ENCODE results near the gene TNFAIP1. TPM values are rescaled to one million over a fixed set of nuclear protein-coding genes. Genes with fewer than 3 reads are reported as not detected.

TNFAIP1 gene
- total RNA-seq, 1 experiment from 2014 or later = 21.3 TPM

- TF ChIP-seq, protein P1, sequence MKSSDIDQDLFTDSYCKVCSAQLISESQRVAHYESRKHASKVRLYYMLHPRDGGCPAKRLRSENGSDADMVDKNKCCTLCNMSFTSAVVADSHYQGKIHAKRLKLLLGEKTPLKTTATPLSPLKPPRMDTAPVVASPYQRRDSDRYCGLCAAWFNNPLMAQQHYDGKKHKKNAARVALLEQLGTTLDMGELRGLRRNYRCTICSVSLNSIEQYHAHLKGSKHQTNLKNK (CRISPR knock-in tag; IDR thresholded peaks at IDR 0.05) = no peak
- TF ChIP-seq, protein P2, sequence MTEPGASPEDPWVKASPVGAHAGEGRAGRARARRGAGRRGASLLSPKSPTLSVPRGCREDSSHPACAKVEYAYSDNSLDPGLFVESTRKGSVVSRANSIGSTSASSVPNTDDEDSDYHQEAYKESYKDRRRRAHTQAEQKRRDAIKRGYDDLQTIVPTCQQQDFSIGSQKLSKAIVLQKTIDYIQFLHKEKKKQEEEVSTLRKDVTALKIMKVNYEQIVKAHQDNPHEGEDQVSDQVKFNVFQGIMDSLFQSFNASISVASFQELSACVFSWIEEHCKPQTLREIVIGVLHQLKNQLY (CRISPR knock-in tag; IDR thresholded peaks at IDR 0.05) = no peak
- TF ChIP-seq TEAD4 (CRISPR knock-in tag; IDR thresholded peaks at IDR 0.05) (no peak), TEAD1 (CRISPR knock-in tag; IDR thresholded peaks at IDR 0.05) (no peak), E2F1 (CRISPR knock-in tag; IDR thresholded peaks at IDR 0.05) (no peak), ZNF121 (CRISPR knock-in tag; IDR thresholded peaks at IDR 0.05) (no peak), CREM (CRISPR knock-in tag; IDR thresholded peaks at IDR 0.05) (peak; percentile 98), MAX (CRISPR knock-in tag; IDR thresholded peaks at IDR 0.05) (peak; percentile 57; the same call in 1 of the 2 replicates), ZNF416 (CRISPR knock-in tag; IDR thresholded peaks at IDR 0.05) (no peak), NFATC4 (CRISPR knock-in tag; IDR thresholded peaks at IDR 0.05) (no peak), MYBL2 (CRISPR knock-in tag; IDR thresholded peaks at IDR 0.05) (no peak; the same call in 1 of the 2 replicates), MXD4 (CRISPR knock-in tag; IDR thresholded peaks at IDR 0.05; ENCODE audit: borderline replicate concordance) (no peak), NR2C2 (CRISPR knock-in tag; IDR thresholded peaks at IDR 0.05) (peak; percentile 100)
- TF ChIP-seq, protein P3, sequence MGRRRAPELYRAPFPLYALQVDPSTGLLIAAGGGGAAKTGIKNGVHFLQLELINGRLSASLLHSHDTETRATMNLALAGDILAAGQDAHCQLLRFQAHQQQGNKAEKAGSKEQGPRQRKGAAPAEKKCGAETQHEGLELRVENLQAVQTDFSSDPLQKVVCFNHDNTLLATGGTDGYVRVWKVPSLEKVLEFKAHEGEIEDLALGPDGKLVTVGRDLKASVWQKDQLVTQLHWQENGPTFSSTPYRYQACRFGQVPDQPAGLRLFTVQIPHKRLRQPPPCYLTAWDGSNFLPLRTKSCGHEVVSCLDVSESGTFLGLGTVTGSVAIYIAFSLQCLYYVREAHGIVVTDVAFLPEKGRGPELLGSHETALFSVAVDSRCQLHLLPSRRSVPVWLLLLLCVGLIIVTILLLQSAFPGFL (CRISPR knock-in tag; IDR thresholded peaks at IDR 0.05; ENCODE audit: borderline replicate concordance) = no peak
- TF ChIP-seq, protein P4, sequence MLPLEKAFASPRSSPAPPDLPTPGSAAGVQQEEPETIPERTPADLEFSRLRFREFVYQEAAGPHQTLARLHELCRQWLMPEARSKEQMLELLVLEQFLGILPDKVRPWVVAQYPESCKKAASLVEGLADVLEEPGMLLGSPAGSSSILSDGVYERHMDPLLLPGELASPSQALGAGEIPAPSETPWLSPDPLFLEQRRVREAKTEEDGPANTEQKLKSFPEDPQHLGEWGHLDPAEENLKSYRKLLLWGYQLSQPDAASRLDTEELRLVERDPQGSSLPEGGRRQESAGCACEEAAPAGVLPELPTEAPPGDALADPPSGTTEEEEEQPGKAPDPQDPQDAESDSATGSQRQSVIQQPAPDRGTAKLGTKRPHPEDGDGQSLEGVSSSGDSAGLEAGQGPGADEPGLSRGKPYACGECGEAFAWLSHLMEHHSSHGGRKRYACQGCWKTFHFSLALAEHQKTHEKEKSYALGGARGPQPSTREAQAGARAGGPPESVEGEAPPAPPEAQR (CRISPR knock-in tag; IDR thresholded peaks at IDR 0.05) = no peak
Observed at GRCh38 chr17:28335201-28335958, at the start of gene TNFAIP1, which contains the start of gene IFT20 (continued).

DNA sequence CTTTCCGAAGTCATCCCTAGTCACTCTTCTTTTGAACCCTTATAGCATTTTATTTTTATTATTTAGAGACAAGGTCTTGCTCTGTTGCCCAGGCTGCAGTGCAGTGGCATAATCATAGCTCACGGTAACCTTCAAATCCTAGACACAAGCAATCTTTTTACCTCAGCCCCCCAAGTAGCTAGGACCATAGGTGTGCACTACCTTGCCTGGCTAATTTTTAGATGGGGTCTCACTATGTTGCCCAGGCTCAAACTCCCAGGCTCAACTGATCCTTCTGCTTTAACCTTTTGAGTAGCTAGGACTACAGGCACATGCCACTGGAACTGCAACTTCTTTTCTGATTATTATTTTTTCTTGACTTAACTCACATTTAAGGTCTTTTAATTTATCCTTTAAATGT is 49.6 kb upstream of the TNFAIP1 start:
- CTCF ChIA-PET = interaction anchor here (1.5 kb wide), 1 partner anchor 481 kb away, joined by 3 read pairs; no protein-coding TSS in a partner anchor
- DNase-seq (ENCODE audit: low spot score) = no peak
- TF ChIP-seq CBFB (CRISPR knock-in tag; IDR thresholded peaks at IDR 0.05; ENCODE audit: low read depth) = no peak
- H3K27ac Mint-ChIP-seq = no peak overlapping the region
- no peak for ATAC-seq
- H3K27me3 Mint-ChIP-seq (ENCODE audit: low read depth) = no peaks in the 10 kb centered on the region
- no peaks in the 10 kb centered on the region for H3K9me3 Mint-ChIP-seq
- no peak overlapping the region for H3K4me3 Mint-ChIP-seq
- H3K4me1 Mint-ChIP-seq = peaks cover 8% of the 10 kb centered on the region
- POLR2A ChIA-PET = interaction anchor here (0.8 kb wide), 1 partner anchor 56 kb away, joined by 4 read pairs; no protein-coding TSS in a partner anchor
- no peaks in the 10 kb centered on the region for H3K36me3 Mint-ChIP-seq

- POLR2A ChIA-PET = no interaction called here
- CTCF ChIA-PET = no interaction called here
- TF ChIP-seq ZNF425 (CRISPR knock-in tag; conservative IDR thresholded peaks at IDR 0.05) = no peak
- TF ChIP-seq CTCF (IDR thresholded peaks at IDR 0.05) = no peak
- no peak for TF ChIP-seq ZNF512 (CRISPR knock-in tag; IDR thresholded peaks at IDR 0.05; ENCODE audit: borderline replicate concordance)
- no peak for TF ChIP-seq FOXP1 (CRISPR knock-in tag; IDR thresholded peaks at IDR 0.05; ENCODE audit: borderline replicate concordance)
Observed at GRCh38 chr17:28290703-28291102, 44.9 kb upstream of the TNFAIP1 start.

More at GRCh38 chr17:28290703-28291102, 44.9 kb upstream of the TNFAIP1 start:
- Mint-ChIP-seq H3K36me3 (no peaks in the 10 kb centered on the region), H3K4me1 (no peaks in the 10 kb centered on the region), H3K27me3 (ENCODE audit: low read depth) (peaks cover 5% of the 10 kb centered on the region; the same call in 1 of the 2 replicates), H3K27ac (no peak overlapping the region), H3K4me3 (no peak overlapping the region), H3K9me3 (no peaks in the 10 kb centered on the region)
- ATAC-seq (no peak), DNase-seq (ENCODE audit: low spot score) (no peak)

Data from WTC11 (cell line).